ENCODE measurements around the gene LEP. TPM values are rescaled to one million over a fixed set of nuclear protein-coding genes. Genes with fewer than 3 reads are reported as not detected.

LEP gene
- polyA plus RNA-seq, 4 donors: 0.25 TPM; not detected in 3

DNA sequence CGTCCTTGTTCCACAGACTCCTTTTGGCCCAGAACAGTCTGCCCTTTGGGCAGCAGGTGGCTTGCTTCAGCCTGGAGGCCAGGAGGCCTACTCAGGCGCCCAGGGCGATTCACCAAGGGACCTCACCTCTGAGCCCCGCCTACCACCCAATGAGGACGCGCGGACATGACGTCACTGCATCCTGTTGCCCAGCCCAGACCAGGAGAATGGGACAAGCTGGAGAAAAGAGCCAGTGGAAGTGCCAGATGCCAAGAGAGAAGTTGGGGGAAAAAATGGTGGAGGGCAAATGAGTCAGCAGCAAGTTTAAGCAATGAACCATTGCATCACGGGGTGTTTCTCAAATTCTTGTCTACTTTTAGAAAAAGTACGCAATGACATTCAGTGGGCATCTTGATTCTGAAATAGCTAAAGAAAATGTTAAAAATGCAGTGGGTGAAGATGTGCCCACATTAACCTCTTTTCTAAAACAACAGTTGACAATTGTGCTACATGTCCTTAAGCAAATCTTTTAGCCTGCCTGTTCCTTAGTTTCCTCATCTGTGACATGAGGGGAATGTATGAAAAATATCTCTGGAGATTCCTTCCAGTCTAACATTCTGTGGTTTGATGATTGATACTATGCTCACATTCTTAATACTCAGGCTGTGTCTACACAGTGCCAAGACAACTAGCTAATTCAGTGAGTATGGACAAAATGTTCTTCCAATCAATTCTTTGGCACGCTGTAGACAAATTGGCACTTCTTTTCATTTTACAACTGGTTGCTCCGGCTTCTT lies 23.9 kb upstream of the LEP start:
- Histone ChIP-seq H3K36me3 (ENCODE audit: control insufficient read depth in 3 of 3, insufficient read depth in 2 of 3, low read depth in 1 of 3, low read length in 3 of 3) (no peaks in the 10 kb centered on the region), H3K9me3 (ENCODE audit: control insufficient read depth in 2 of 2, insufficient read depth in 1 of 2, low read depth in 1 of 2, low read length in 1 of 2) (no peaks in the 10 kb centered on the region), H3K4me3 (ENCODE audit: low read depth in 1 of 3, low read length in 3 of 3) (no peak overlapping the region), H3K27ac (ENCODE audit: low read depth in 1 of 3, low read length in 2 of 3) (no peak overlapping the region), H3K27me3 (ENCODE audit: control insufficient read depth in 3 of 3, insufficient read depth in 3 of 3, low read length in 3 of 3) (peaks cover 0 to 7% (median 0%) of the 10 kb centered on the region in 3 donors), H3K4me1 (ENCODE audit: control insufficient read depth in 3 of 3, insufficient read depth in 2 of 3, low read depth in 1 of 3, low read length in 2 of 3) (no peaks in the 10 kb centered on the region)
- 86 to 92% (median 89%) methylated on average over 12 of the region's 12 CpGs for WGBS, 3 donors
- no peak for DNase-seq
- FAIRE-seq: no peak

DNA sequence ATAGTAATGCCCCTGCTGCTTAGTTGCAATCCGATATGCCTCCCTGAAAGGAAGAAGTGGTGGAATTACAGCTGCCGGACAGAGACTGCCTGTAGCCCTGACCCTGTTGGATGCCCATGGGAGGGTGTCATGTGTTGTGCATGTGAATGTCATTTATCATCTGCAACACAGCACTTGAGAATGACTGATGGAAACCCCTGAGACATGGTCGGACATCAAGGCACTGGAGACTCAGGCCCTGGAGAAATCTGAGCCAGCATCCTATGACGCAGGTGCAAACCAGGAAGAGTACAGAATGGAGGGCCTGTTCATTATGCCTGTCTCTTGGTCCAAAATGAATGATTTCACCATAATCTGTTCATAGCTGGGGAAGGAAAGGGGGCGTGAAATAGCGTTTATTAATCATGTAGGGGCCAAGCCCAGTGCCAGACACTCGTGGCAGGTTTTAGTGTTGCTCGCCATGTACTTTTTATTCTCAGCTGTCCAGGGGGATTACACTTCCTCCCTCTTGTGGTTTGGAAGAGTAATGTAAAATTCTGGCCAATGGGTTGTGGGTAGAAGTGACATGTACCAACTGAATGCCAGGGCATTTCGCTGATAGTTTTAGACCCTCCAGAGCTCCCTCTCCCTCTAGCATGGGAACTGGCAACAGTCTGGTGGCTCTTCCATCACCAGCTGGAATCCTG lies 23.0 kb upstream of the LEP start:
- DNase-seq (no peak), FAIRE-seq (no peak)
- Histone ChIP-seq H3K27ac (ENCODE audit: low read depth in 1 of 3, low read length in 2 of 3) (no peak overlapping the region), H3K36me3 (ENCODE audit: control insufficient read depth in 3 of 3, insufficient read depth in 2 of 3, low read depth in 1 of 3, low read length in 3 of 3) (no peaks in the 10 kb centered on the region), H3K27me3 (ENCODE audit: control insufficient read depth in 3 of 3, insufficient read depth in 3 of 3, low read length in 3 of 3) (peaks cover 0 to 9% (median 0%) of the 10 kb centered on the region in 3 donors), H3K9me3 (ENCODE audit: control insufficient read depth in 2 of 2, insufficient read depth in 1 of 2, low read depth in 1 of 2, low read length in 1 of 2) (no peaks in the 10 kb centered on the region), H3K4me3 (ENCODE audit: low read depth in 1 of 3, low read length in 3 of 3) (no peak overlapping the region), H3K4me1 (ENCODE audit: control insufficient read depth in 3 of 3, insufficient read depth in 2 of 3, low read depth in 1 of 3, low read length in 2 of 3) (no peaks in the 10 kb centered on the region)
- 79 to 84% (median 82%) methylated on average over 9 of the region's 9 CpGs for WGBS, 3 donors

DNA sequence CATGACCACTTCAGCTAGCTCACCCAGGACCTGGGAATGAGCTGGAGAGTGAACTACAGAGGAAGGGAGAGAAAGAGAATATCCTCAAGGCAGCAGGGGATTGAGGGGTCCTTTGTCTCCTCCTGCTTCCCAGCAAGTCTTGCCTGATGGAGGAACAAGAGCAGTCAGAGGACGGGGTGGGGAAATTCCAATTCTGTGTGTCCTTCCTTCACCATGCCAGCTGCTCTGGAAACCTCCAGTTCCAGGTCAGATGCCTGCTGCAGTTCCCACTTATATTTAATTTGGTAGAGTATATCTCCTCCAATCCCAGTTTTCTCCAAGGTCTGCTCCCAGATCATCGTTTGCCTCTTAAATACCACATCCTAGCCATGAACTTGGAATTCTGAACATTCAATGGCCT lies 21.4 kb upstream of the LEP start:
- Histone ChIP-seq H3K27me3 (ENCODE audit: control insufficient read depth in 3 of 3, insufficient read depth in 3 of 3, low read length in 3 of 3) (peaks cover 0 to 9% (median 0%) of the 10 kb centered on the region in 3 donors), H3K27ac (ENCODE audit: low read depth in 1 of 3, low read length in 2 of 3) (no peak overlapping the region), H3K36me3 (ENCODE audit: control insufficient read depth in 3 of 3, insufficient read depth in 2 of 3, low read depth in 1 of 3, low read length in 3 of 3) (no peaks in the 10 kb centered on the region), H3K4me3 (ENCODE audit: low read depth in 1 of 3, low read length in 3 of 3) (no peak overlapping the region), H3K9me3 (ENCODE audit: control insufficient read depth in 2 of 2, insufficient read depth in 1 of 2, low read depth in 1 of 2, low read length in 1 of 2) (no peaks in the 10 kb centered on the region), H3K4me1 (ENCODE audit: control insufficient read depth in 3 of 3, insufficient read depth in 2 of 3, low read depth in 1 of 3, low read length in 2 of 3) (no peaks in the 10 kb centered on the region)
- WGBS, 3 donors: 58 to 74% (median 73%) methylated on average over 2 of the region's 2 CpGs
- DNase-seq (no peak), FAIRE-seq (no peak)

DNA sequence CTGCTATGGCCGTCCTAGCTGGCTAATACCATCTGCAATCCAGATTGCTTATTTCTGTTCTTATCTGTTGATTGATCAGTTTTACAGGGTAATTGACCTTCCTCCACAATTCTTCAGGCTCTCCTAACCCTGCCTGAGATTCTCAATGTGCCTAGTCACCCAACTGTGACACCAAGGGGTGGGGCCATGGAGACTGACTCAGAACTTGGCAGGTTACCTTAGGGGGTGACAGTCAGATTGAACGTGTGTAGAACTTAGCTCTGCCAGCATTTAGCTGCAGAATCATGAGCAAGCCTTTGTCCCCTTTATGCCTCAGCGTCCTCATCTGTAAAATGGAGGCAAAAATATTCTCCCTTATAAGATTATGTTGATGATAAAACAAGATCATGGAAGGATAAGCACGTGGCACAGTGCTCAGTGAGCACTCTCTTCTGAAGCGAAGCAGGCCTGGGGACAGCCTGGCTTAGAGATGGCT lies 19.1 kb upstream of the LEP start:
- Histone ChIP-seq H3K27me3 (ENCODE audit: control insufficient read depth in 3 of 3, insufficient read depth in 3 of 3, low read length in 3 of 3) (peaks cover 0 to 14% (median 0%) of the 10 kb centered on the region in 3 donors), H3K36me3 (ENCODE audit: control insufficient read depth in 3 of 3, insufficient read depth in 2 of 3, low read depth in 1 of 3, low read length in 3 of 3) (no peaks in the 10 kb centered on the region), H3K4me3 (ENCODE audit: low read depth in 1 of 3, low read length in 3 of 3) (no peak overlapping the region), H3K4me1 (ENCODE audit: control insufficient read depth in 3 of 3, insufficient read depth in 2 of 3, low read depth in 1 of 3, low read length in 2 of 3) (no peaks in the 10 kb centered on the region), H3K27ac (ENCODE audit: low read depth in 1 of 3, low read length in 2 of 3) (no peak overlapping the region), H3K9me3 (ENCODE audit: control insufficient read depth in 2 of 2, insufficient read depth in 1 of 2, low read depth in 1 of 2, low read length in 1 of 2) (no peaks in the 10 kb centered on the region)
- 41 to 59% (median 57%) methylated on average over 5 of the region's 5 CpGs for WGBS, 3 donors
- FAIRE-seq (no peak), DNase-seq (peak in 1 of 2 donors; percentile 48)

DNA sequence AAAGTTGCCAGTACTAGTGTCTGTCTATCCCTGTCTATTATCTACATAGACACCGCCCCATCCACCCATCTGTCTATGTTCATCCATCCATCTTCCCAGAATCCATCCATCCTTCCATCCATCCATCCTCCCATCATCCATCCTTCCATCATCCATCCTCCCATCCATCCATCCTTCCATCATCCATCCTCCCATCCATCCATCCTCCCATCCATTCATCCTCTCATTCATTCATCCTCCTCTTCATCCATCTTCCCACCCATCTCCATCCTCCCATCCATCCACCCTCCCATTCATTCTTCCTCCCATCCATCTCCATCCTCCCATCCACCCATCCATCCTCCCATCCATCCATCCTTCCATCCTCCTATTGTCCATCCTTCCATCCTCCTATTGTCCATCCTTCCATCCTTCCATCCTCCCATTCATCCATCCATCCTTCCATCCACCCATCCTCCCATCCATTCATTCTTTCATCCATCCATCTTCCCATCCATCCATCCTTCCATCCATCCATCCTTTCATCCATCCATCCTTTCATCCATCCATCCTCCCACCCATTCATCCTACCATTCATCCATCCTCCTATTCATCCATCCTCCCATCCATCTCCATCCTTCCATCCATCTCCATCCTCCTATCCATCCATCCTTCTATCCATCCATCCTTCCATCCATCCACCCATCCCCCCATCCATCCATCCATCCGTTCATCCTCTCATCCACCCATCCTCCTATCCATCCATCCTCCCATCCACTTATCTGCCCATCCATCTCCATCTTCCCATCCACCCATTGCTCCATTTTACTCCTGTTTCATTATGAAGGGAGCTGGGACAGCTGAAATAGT lies 14.7 kb upstream of the LEP start:
- H3K4me3 ChIP-seq (ENCODE audit: low read depth in 1 of 3, low read length in 3 of 3): no peak overlapping the region
- H3K4me1 ChIP-seq (ENCODE audit: control insufficient read depth in 3 of 3, insufficient read depth in 2 of 3, low read depth in 1 of 3, low read length in 2 of 3): no peaks in the 10 kb centered on the region
- no peaks in the 10 kb centered on the region for H3K36me3 ChIP-seq (ENCODE audit: control insufficient read depth in 3 of 3, insufficient read depth in 2 of 3, low read depth in 1 of 3, low read length in 3 of 3)
- H3K9me3 ChIP-seq (ENCODE audit: control insufficient read depth in 2 of 2, insufficient read depth in 1 of 2, low read depth in 1 of 2, low read length in 1 of 2): no peaks in the 10 kb centered on the region
- 83 to 86% (median 84%) methylated on average over 2 of the region's 2 CpGs for WGBS, 3 donors
- no peak for DNase-seq
- no peak overlapping the region for H3K27ac ChIP-seq (ENCODE audit: low read depth in 1 of 3, low read length in 2 of 3)
- no peak for FAIRE-seq
- peaks cover 0 to 17% (median 0%) of the 10 kb centered on the region in 3 donors for H3K27me3 ChIP-seq (ENCODE audit: control insufficient read depth in 3 of 3, insufficient read depth in 3 of 3, low read length in 3 of 3)

DNA sequence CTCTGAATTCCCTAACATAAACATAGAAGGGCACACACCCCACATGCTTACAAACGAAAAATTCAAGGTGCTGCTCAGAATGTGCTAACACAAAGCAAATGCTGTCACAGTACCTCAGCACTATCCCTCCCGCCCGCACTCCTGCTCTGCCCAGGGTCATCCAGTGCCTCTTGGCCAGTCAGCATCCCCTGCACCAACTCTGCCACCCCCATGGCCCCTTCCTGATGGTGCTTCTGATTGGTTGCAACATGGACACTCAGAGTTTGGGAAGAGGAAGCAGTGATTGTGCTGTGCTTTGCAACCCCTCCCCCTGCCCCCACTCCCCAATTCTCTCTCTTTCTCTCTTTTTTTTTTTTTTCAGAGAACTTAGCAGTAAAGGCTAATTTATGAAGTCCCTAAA lies 13.8 kb upstream of the LEP start:
- H3K36me3 ChIP-seq (ENCODE audit: control insufficient read depth in 3 of 3, insufficient read depth in 2 of 3, low read depth in 1 of 3, low read length in 3 of 3): no peaks in the 10 kb centered on the region
- peaks cover 0 to 13% (median 0%) of the 10 kb centered on the region in 3 donors for H3K27me3 ChIP-seq (ENCODE audit: control insufficient read depth in 3 of 3, insufficient read depth in 3 of 3, low read length in 3 of 3)
- WGBS, 3 donors: 68 to 72% (median 69%) methylated on average over 3 of the region's 3 CpGs
- no peak overlapping the region for H3K27ac ChIP-seq (ENCODE audit: low read depth in 1 of 3, low read length in 2 of 3)
- FAIRE-seq: no peak
- H3K4me3 ChIP-seq (ENCODE audit: low read depth in 1 of 3, low read length in 3 of 3): no peak overlapping the region
- H3K9me3 ChIP-seq (ENCODE audit: control insufficient read depth in 2 of 2, insufficient read depth in 1 of 2, low read depth in 1 of 2, low read length in 1 of 2): no peaks in the 10 kb centered on the region
- DNase-seq: no peak
- no peaks in the 10 kb centered on the region for H3K4me1 ChIP-seq (ENCODE audit: control insufficient read depth in 3 of 3, insufficient read depth in 2 of 3, low read depth in 1 of 3, low read length in 2 of 3)

DNA sequence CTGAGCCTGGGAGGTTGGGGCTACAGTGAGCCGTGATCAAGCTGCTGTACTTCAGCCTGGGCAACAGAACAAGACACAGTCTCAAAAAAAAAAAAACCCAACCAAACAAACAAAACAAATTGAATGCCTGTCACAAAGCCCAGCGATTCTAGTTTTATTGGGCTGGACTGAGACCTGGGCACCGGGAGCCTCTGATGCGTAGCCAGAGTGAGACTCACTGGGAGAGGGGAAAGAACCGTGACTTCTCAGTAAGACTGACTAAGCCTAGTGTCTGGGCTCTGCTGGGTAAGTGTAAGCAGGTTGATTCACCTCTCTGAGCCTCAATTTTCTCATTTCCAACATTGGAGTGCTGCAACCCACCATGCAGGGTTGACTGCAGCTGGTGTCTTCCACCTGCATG lies 10.1 kb upstream of the LEP start:
- WGBS, 3 donors: 86 to 94% (median 91%) methylated on average over 5 of the region's 5 CpGs
- Histone ChIP-seq H3K27me3 (ENCODE audit: control insufficient read depth in 3 of 3, insufficient read depth in 3 of 3, low read length in 3 of 3) (peaks cover 0 to 10% (median 0%) of the 10 kb centered on the region in 3 donors), H3K4me1 (ENCODE audit: control insufficient read depth in 3 of 3, insufficient read depth in 2 of 3, low read depth in 1 of 3, low read length in 2 of 3) (no peaks in the 10 kb centered on the region), H3K27ac (ENCODE audit: low read depth in 1 of 3, low read length in 2 of 3) (no peak overlapping the region), H3K9me3 (ENCODE audit: control insufficient read depth in 2 of 2, insufficient read depth in 1 of 2, low read depth in 1 of 2, low read length in 1 of 2) (no peaks in the 10 kb centered on the region), H3K36me3 (ENCODE audit: control insufficient read depth in 3 of 3, insufficient read depth in 2 of 3, low read depth in 1 of 3, low read length in 3 of 3) (no peaks in the 10 kb centered on the region), H3K4me3 (ENCODE audit: low read depth in 1 of 3, low read length in 3 of 3) (no peak overlapping the region)
- no peak for DNase-seq
- no peak for FAIRE-seq

DNA sequence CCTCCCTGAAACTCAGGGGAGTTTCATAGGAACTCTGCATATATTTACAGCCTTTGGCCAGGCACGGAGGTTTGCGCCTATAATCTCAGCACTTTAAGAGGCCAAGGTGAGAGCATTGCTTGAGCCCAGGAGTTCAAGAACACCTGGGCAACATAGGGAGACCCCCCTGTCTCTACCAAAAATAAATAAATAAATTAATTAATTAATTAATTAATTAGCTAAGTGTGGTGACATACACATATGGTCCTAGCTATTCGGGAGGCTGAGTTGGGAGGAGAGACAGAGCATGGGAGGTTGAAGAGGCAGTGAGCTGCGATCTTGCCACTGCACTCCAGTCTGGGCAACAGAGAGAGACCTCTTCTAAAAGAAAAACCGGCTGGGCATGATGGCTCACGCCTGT lies 9.4 kb upstream of the LEP start:
- FAIRE-seq: no peak

More for the DNA sequence above, 9.4 kb upstream of the LEP start:
- Histone ChIP-seq H3K9me3 (ENCODE audit: control insufficient read depth in 2 of 2, insufficient read depth in 1 of 2, low read depth in 1 of 2, low read length in 1 of 2) (no peaks in the 10 kb centered on the region), H3K4me1 (ENCODE audit: control insufficient read depth in 3 of 3, insufficient read depth in 2 of 3, low read depth in 1 of 3, low read length in 2 of 3) (no peaks in the 10 kb centered on the region), H3K27ac (ENCODE audit: low read depth in 1 of 3, low read length in 2 of 3) (no peak overlapping the region), H3K4me3 (ENCODE audit: low read depth in 1 of 3, low read length in 3 of 3) (no peak overlapping the region), H3K27me3 (ENCODE audit: control insufficient read depth in 3 of 3, insufficient read depth in 3 of 3, low read length in 3 of 3) (peaks cover 0 to 8% (median 0%) of the 10 kb centered on the region in 3 donors), H3K36me3 (ENCODE audit: control insufficient read depth in 3 of 3, insufficient read depth in 2 of 3, low read depth in 1 of 3, low read length in 3 of 3) (no peaks in the 10 kb centered on the region)
- no peak for DNase-seq
- 88 to 95% (median 89%) methylated on average over 6 of the region's 6 CpGs for WGBS, 3 donors
